SK-N-SH treated with all-trans-retinoic acid at 6 μM for 48 hours (cell line): ENCODE measurements around the gene CUBN.

Source experiments
- ATAC-seq: fragments of 200-7000 bp; cut with Tn5 transposase; 3 replicates; pipeline ENCODE4 v1.9.1; 2020; ENCODE audit warnings: mild to moderate bottlenecking, moderate library complexity
- CSDC2 ChIP-seq: fragments of 250-450 bp; sonication (Bioruptor Pico); IDR thresholded peaks from 2 replicates; pipeline ENCODE4 v1.5.0; 2020; ENCODE audit warnings: mild to moderate bottlenecking, moderate library complexity
- ESRRG ChIP-seq: fragments of 250-450 bp; sonication (Bioruptor Pico); IDR thresholded peaks from 2 replicates; pipeline ENCODE4 v1.6.1; 2021; ENCODE audit warnings: mild to moderate bottlenecking
- GLIS3 ChIP-seq: fragments of 250-450 bp; sonication (Bioruptor Pico); IDR thresholded peaks from 2 replicates; pipeline ENCODE4 v1.5.0; 2020; ENCODE audit warnings: mild to moderate bottlenecking, moderate library complexity
- ISL1 ChIP-seq: fragments of 250-450 bp; sonication (Bioruptor Pico); IDR thresholded peaks from 2 replicates; pipeline ENCODE4 v2.1.2; 2022; ENCODE audit warnings: mild to moderate bottlenecking, moderate library complexity
- OSR1 ChIP-seq: fragments of 250-450 bp; sonication (Bioruptor Pico); IDR thresholded peaks from 2 replicates; pipeline ENCODE4 v1.8.0; 2022; ENCODE audit warnings: moderate library complexity, mild to moderate bottlenecking, inconsistent platforms
- PPARA ChIP-seq: fragments of 250-450 bp; sonication (Bioruptor Pico); IDR thresholded peaks from 2 replicates; pipeline ENCODE4 v1.5.0; 2020; ENCODE audit warnings: mild to moderate bottlenecking, borderline replicate concordance
- RARB ChIP-seq: fragments of 250-450 bp; sonication (Bioruptor Pico); IDR thresholded peaks from 2 replicates; pipeline ENCODE4 v1.8.0; 2021; ENCODE audit warnings: mild to moderate bottlenecking, moderate library complexity
- SNAI2 ChIP-seq: fragments of 250-450 bp; sonication (Bioruptor Pico); IDR thresholded peaks from 2 replicates; pipeline ENCODE4 v1.5.0; 2020; ENCODE audit warnings: mild to moderate bottlenecking, moderate library complexity
- TCF4 ChIP-seq: fragments of 250-450 bp; sonication (Bioruptor Pico); IDR thresholded peaks from 2 replicates; pipeline ENCODE4 v1.8.0; 2021; ENCODE audit warnings: mild to moderate bottlenecking, moderate library complexity, borderline replicate concordance
- ZC3H10 ChIP-seq: fragments of 250-450 bp; sonication (Bioruptor Pico); IDR thresholded peaks from 2 replicates; pipeline ENCODE4 v1.5.1; 2021; ENCODE audit warnings: mild to moderate bottlenecking, moderate library complexity
- ZFP3 ChIP-seq: fragments of 250-450 bp; sonication (Bioruptor Pico); IDR thresholded peaks from 2 replicates; pipeline ENCODE4 v1.5.0; 2020; ENCODE audit warnings: mild to moderate bottlenecking, moderate library complexity
- ZFP30 ChIP-seq: fragments of 450-650 bp; formaldehyde crosslinking; IDR thresholded peaks from 2 replicates; pipeline ENCODE4 v1.5.0; 2022; ENCODE audit warnings: mild to moderate bottlenecking, moderate library complexity
- ZNF565 ChIP-seq: fragments of 450-650 bp; formaldehyde crosslinking; conservative IDR thresholded peaks from 2 replicates; pipeline ENCODE4 v1.5.0; 2020; ENCODE audit warnings: low read depth, mild to moderate bottlenecking, moderate library complexity
- ZNF70 ChIP-seq: fragments of 450-650 bp; formaldehyde crosslinking; IDR thresholded peaks from 2 replicates; pipeline ENCODE4 v1.5.0; 2020; ENCODE audit warnings: mild to moderate bottlenecking, moderate library complexity
- ZNF8 ChIP-seq: fragments of 450-650 bp; formaldehyde crosslinking; IDR thresholded peaks from 2 replicates; pipeline ENCODE4 v1.5.0; 2020; ENCODE audit warnings: mild to moderate bottlenecking, moderate library complexity
- TF ChIP-seq, protein P1 (sequence below): fragments of 250-450 bp; sonication (Bioruptor Pico); IDR thresholded peaks from 2 replicates; pipeline ENCODE4 v1.5.0; 2020; ENCODE audit warnings: mild to moderate bottlenecking, moderate library complexity
- TF ChIP-seq, protein P2 (sequence below): fragments of 250-450 bp; sonication (Bioruptor Pico); IDR thresholded peaks from 2 replicates; pipeline ENCODE4 v1.8.0; 2021; ENCODE audit warnings: low read depth, mild to moderate bottlenecking, moderate library complexity, borderline replicate concordance
- TF ChIP-seq, protein P3 (sequence below): fragments of 250-450 bp; sonication (Bioruptor Pico); IDR thresholded peaks from 2 replicates; pipeline ENCODE4 v1.5.1; 2021; ENCODE audit warnings: mild to moderate bottlenecking, moderate library complexity
- TF ChIP-seq, protein P4 (sequence below): fragments of 250-450 bp; sonication (Bioruptor Pico); IDR thresholded peaks from 2 replicates; pipeline ENCODE4 v1.5.1; 2020; ENCODE audit warnings: low read depth, mild to moderate bottlenecking, moderate library complexity

CUBN gene

DNA sequence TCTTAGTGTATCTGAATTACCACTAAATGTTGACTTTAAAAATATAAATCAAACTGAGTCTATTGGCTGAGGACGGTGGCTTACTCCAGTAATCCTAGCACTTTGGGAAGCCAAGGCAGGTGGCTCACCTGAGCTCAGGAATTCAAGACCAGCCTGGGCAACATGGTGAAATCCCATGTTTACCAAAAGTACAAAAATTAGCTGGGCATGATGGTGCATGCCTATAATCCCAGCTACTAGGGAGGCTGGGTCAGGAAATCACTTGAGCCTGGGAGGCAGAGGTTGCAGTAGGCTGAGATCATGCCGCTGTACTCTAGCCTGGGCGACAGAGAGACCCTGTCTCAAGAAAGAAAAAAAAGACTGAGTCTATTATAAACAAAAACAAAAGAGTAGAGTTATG is 205.9 kb downstream of the CUBN start:
- TF ChIP-seq, protein P1, sequence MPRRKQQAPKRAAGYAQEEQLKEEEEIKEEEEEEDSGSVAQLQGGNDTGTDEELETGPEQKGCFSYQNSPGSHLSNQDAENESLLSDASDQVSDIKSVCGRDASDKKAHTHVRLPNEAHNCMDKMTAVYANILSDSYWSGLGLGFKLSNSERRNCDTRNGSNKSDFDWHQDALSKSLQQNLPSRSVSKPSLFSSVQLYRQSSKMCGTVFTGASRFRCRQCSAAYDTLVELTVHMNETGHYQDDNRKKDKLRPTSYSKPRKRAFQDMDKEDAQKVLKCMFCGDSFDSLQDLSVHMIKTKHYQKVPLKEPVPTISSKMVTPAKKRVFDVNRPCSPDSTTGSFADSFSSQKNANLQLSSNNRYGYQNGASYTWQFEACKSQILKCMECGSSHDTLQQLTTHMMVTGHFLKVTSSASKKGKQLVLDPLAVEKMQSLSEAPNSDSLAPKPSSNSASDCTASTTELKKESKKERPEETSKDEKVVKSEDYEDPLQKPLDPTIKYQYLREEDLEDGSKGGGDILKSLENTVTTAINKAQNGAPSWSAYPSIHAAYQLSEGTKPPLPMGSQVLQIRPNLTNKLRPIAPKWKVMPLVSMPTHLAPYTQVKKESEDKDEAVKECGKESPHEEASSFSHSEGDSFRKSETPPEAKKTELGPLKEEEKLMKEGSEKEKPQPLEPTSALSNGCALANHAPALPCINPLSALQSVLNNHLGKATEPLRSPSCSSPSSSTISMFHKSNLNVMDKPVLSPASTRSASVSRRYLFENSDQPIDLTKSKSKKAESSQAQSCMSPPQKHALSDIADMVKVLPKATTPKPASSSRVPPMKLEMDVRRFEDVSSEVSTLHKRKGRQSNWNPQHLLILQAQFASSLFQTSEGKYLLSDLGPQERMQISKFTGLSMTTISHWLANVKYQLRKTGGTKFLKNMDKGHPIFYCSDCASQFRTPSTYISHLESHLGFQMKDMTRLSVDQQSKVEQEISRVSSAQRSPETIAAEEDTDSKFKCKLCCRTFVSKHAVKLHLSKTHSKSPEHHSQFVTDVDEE (CRISPR knock-in tag): no peak
- TF ChIP-seq, protein P2, sequence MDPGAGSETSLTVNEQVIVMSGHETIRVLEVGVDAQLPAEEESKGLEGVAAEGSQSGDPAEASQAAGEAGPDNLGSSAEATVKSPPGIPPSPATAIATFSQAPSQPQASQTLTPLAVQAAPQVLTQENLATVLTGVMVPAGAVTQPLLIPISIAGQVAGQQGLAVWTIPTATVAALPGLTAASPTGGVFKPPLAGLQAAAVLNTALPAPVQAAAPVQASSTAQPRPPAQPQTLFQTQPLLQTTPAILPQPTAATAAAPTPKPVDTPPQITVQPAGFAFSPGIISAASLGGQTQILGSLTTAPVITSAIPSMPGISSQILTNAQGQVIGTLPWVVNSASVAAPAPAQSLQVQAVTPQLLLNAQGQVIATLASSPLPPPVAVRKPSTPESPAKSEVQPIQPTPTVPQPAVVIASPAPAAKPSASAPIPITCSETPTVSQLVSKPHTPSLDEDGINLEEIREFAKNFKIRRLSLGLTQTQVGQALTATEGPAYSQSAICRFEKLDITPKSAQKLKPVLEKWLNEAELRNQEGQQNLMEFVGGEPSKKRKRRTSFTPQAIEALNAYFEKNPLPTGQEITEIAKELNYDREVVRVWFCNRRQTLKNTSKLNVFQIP (CRISPR knock-in tag): no peak
- no peak for TF ChIP-seq ZNF565 (CRISPR knock-in tag)
- TF ChIP-seq OSR1 (CRISPR knock-in tag): no peak
- no peak for TF ChIP-seq RARB (CRISPR knock-in tag)
- TF ChIP-seq, all 23 proteins: peak for 0
- no peak for ATAC-seq

DNA sequence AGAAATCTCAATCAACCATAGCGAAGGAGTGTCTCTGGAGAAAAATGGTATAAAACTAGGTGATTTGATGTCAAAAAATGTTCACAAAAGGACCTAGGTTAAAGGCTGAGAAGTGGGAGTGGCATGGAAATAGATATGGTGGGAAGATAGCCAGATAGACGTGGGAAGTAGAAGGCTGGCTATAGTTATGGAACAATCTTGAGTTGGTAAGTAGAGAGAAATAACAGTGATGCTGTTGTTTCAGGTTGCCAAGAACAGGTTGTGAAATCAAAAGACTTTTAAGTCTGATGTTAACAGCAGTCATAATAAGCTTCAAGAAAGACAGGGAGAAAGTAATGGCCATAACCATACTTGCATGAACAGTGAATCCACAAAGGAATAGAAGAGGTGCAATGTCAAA is 206.3 kb downstream of the CUBN start:
- TF ChIP-seq ZFP3 (CRISPR knock-in tag) (no peak), ZC3H10 (CRISPR knock-in tag) (no peak), CSDC2 (CRISPR knock-in tag) (no peak), ZNF8 (CRISPR knock-in tag) (no peak), GLIS3 (CRISPR knock-in tag) (no peak), TCF4 (CRISPR knock-in tag) (no peak), ZFP30 (CRISPR knock-in tag) (no peak), ISL1 (CRISPR knock-in tag) (no peak), ZNF565 (CRISPR knock-in tag) (no peak), SNAI2 (no peak), PPARA (CRISPR knock-in tag) (no peak), ESRRG (CRISPR knock-in tag) (no peak), RARB (CRISPR knock-in tag) (no peak), ZNF70 (CRISPR knock-in tag) (no peak)
- TF ChIP-seq, protein P3, sequence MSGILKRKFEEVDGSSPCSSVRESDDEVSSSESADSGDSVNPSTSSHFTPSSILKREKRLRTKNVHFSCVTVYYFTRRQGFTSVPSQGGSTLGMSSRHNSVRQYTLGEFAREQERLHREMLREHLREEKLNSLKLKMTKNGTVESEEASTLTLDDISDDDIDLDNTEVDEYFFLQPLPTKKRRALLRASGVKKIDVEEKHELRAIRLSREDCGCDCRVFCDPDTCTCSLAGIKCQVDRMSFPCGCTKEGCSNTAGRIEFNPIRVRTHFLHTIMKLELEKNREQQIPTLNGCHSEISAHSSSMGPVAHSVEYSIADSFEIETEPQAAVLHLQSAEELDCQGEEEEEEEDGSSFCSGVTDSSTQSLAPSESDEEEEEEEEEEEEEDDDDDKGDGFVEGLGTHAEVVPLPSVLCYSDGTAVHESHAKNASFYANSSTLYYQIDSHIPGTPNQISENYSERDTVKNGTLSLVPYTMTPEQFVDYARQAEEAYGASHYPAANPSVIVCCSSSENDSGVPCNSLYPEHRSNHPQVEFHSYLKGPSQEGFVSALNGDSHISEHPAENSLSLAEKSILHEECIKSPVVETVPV: no peak
- TF ChIP-seq, protein P2 (CRISPR knock-in tag): no peak
- TF ChIP-seq, protein P4, sequence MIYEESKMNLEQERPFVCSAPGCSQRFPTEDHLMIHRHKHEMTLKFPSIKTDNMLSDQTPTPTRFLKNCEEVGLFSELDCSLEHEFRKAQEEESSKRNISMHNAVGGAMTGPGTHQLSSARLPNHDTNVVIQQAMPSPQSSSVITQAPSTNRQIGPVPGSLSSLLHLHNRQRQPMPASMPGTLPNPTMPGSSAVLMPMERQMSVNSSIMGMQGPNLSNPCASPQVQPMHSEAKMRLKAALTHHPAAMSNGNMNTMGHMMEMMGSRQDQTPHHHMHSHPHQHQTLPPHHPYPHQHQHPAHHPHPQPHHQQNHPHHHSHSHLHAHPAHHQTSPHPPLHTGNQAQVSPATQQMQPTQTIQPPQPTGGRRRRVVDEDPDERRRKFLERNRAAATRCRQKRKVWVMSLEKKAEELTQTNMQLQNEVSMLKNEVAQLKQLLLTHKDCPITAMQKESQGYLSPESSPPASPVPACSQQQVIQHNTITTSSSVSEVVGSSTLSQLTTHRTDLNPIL (CRISPR knock-in tag): no peak
- TF ChIP-seq, protein P1 (CRISPR knock-in tag): no peak
- ATAC-seq: no peak
